ENCODE measurements around the gene LNPK. TPM values are rescaled to one million over a fixed set of nuclear protein-coding genes. Genes with fewer than 3 reads are reported as not detected.

Gene LNPK
- total and polyA plus RNA-seq, 9 of the 15 experiments (the other 6 are each of a cell fraction or from before 2014, with no cell fraction given), result 6.4 to 40.4 (median 21.3) TPM

- H3K4me1 ChIP-seq (replicated peaks in 1 of 2; ENCODE audit: control insufficient read depth in 2 of 2, insufficient read depth in 2 of 2, low read length in 2 of 2), result no peaks in the 10 kb centered on the region; a peak in 1 of 5 replicates
- intact Hi-C loops (cut with micrococcal nuclease), result no loop called here
- H4K20me1 ChIP-seq (replicated peaks; ENCODE audit: control insufficient read depth, insufficient read depth, low read length), result no peaks in the 10 kb centered on the region
- ChIA-PET CTCF (ENCODE audit: low intra/inter-chr PET ratio) (no interaction called here), POLR2A (no interaction called here)
- no peak overlapping the region for H3K27ac ChIP-seq (ENCODE audit: extremely low read depth, low read depth, low read length)
- ATAC-seq, result no peak
- H3K79me2 ChIP-seq (ENCODE audit: control insufficient read depth, insufficient read depth, low read length), result no peaks in the 10 kb centered on the region
- H3K9me3 ChIP-seq (replicated peaks; ENCODE audit: control insufficient read depth, insufficient read depth, low read depth, low read length), result no peaks in the 10 kb centered on the region
- peaks cover 0 to 6% of the 10 kb centered on the region in 2 experiments; a peak in 3 of 5 replicates for H3K27me3 ChIP-seq (ENCODE audit: control insufficient read depth in 2 of 2, insufficient read depth in 2 of 2, low read length in 2 of 2)
- no TSS peak for BruUV-seq (replicated peaks)
- no peak overlapping the region for H3K9ac ChIP-seq (ENCODE audit: insufficient read depth in 1 of 2, low read depth in 2 of 2, low read length in 2 of 2)
- in situ Hi-C loops (cut with MboI), result no loop called here
- H3K4me3 ChIP-seq, result no peak overlapping the region
- FAIRE-seq, result no peak
- WGBS (ENCODE audit: insufficient coverage, low coverage, missing lambda C conversion rate), result 1% methylated on average over 4 of the region's 4 CpGs
- no peaks in the 10 kb centered on the region for H3K9me1 ChIP-seq (ENCODE audit: control insufficient read depth, insufficient read depth, low read length)
- TF ChIP-seq MAFG (tag; conservative IDR thresholded peaks at IDR 0.05) (no peak), BDP1 (IDR thresholded peaks at IDR 0.05; ENCODE audit: insufficient read depth, insufficient read length) (no peak), ZNF766 (CRISPR knock-in tag; conservative IDR thresholded peaks at IDR 0.05) (no peak), HLTF (IDR thresholded peaks at IDR 0.05) (no peak), RBM17 (IDR thresholded peaks at IDR 0.05; ENCODE audit: borderline replicate concordance, low read depth, low read length) (no peak), CAMTA2 (CRISPR knock-in tag; conservative IDR thresholded peaks at IDR 0.05) (no peak), MITF (IDR thresholded peaks at IDR 0.05) (no peak), ZNF445 (CRISPR knock-in tag; IDR thresholded peaks at IDR 0.05; ENCODE audit: low read depth) (no peak), CREB1 (IDR thresholded peaks at IDR 0.05) (no peak), CREB1 (CRISPR knock-in tag; IDR thresholded peaks at IDR 0.05) (no peak), GTF2E2 (tag; IDR thresholded peaks at IDR 0.05) (no peak), JUNB (CRISPR knock-in tag; conservative IDR thresholded peaks at IDR 0.05) (no peak), ZNF695 (CRISPR knock-in tag; IDR thresholded peaks at IDR 0.05) (no peak), DIDO1 (tag; IDR thresholded peaks at IDR 0.05; ENCODE audit: low read depth) (no peak), SRSF1 (IDR thresholded peaks at IDR 0.05; ENCODE audit: low read depth, low read length) (no peak), CBFB (CRISPR knock-in tag; IDR thresholded peaks at IDR 0.05) (no peak), CBFA2T2 (conservative IDR thresholded peaks at IDR 0.05) (no peak), CTBP1 (IDR thresholded peaks at IDR 0.05; ENCODE audit: borderline replicate concordance) (no peak)
- TF ChIP-seq, protein P1, sequence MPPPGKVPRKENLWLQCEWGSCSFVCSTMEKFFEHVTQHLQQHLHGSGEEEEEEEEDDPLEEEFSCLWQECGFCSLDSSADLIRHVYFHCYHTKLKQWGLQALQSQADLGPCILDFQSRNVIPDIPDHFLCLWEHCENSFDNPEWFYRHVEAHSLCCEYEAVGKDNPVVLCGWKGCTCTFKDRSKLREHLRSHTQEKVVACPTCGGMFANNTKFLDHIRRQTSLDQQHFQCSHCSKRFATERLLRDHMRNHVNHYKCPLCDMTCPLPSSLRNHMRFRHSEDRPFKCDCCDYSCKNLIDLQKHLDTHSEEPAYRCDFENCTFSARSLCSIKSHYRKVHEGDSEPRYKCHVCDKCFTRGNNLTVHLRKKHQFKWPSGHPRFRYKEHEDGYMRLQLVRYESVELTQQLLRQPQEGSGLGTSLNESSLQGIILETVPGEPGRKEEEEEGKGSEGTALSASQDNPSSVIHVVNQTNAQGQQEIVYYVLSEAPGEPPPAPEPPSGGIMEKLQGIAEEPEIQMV (tag; conservative IDR thresholded peaks at IDR 0.05; ENCODE audit: low read depth), result no peak
- TF ChIP-seq, protein P2, sequence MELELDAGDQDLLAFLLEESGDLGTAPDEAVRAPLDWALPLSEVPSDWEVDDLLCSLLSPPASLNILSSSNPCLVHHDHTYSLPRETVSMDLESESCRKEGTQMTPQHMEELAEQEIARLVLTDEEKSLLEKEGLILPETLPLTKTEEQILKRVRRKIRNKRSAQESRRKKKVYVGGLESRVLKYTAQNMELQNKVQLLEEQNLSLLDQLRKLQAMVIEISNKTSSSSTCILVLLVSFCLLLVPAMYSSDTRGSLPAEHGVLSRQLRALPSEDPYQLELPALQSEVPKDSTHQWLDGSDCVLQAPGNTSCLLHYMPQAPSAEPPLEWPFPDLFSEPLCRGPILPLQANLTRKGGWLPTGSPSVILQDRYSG (tag; conservative IDR thresholded peaks at IDR 0.05; ENCODE audit: low read depth), result no peak
- H3K4me2 ChIP-seq (ENCODE audit: insufficient read depth, low read length), result no peak overlapping the region
- H2AFZ ChIP-seq (ENCODE audit: low read depth, low read length), result no peak overlapping the region
- DNase-seq (ENCODE audit: extremely low read depth in 1 of 4, low spot score in 3 of 4), result no peak
- no peaks in the 10 kb centered on the region for H3K36me3 ChIP-seq (ENCODE audit: control insufficient read depth, insufficient read depth, low read length)
These were observed 98.0 kb downstream of the LNPK start for GRCh38 chr2:175904035-175904434.

All from K562 (cell line).